Measurements from ENCODE around the gene DLG5.
"Not testable (repeated sequence)": the region's sequence is repeated elsewhere in the genome, so short reads cannot be mapped to it uniquely, and the experiment has no call there.

DLG5 gene

DNA sequence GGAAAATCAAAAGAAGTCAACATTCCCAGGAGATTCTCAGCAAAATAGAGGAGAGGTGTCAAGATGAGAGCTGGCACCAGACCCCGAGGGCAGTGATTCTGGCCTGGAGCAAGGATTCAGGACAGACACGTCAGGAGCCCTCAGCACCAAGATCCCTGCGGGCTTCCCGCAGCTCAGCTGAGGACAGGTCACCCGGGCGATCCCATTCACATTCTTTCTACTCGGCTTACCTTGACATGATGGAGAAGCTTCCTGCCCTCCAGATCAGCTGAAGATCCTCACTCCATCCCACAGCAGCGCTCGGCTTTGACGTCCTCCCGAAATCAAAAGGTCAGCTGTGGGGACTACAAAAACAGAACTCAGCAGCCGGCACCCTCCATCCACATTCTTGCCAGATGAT is 139.1 kb downstream of the DLG5 start:
- no peak for DNase-seq

DNA sequence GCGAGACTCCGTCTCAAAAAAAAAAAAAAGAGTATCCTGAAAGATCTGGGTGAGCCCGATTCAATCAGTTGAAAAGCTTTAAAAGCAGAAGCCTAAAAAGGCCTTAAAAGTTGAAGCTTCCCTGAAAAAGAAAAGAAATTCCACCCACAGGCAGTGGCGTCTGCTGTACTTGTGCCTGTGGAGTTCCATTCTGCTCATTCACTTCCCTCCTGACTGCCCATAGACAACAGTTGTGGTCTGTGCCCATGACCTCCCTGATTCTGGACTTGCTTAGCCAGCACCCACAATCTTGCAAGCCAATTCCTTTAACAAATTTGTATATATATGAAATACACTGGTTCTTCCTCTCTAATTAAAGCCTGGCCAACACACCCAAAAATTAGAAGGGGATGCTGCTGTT is 141.7 kb downstream of the DLG5 start:
- DNase-seq: peak in 1 of 2 donors; percentile 2

DNA sequence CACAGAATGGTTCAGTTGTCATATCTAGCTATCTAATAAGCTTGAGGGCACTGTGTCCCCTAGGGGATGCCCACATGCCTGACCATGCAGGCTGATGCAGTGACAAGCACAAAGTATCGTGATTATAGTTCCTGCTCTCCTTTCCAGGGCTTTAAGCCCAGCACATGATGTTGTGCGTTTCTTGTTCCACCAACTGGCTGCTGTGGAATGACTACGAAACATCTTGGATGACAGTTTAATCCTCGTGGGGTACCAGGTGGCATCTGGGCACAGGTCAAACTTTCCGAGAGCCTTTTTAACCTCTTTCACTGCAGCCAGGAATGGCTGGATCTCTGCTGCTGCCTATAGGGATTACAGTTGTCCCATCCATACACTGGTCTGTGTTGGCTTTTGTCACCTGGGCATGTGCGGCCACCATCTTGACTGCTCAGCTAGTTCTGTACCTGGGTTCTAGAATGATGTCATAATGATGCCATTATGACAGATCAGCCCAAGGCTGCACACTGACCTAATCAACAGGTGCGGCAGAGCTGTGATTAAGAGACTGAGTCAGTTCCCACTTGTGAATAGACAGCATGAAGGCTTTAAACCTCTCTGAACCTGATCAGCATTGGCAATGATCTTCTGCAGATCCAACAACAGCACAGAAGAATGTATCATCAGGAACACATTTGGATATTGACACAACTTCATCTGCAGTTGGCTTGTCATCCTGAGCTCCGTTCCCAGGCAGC is 144.1 kb downstream of the DLG5 start:
- DNase-seq: no peak

DNA sequence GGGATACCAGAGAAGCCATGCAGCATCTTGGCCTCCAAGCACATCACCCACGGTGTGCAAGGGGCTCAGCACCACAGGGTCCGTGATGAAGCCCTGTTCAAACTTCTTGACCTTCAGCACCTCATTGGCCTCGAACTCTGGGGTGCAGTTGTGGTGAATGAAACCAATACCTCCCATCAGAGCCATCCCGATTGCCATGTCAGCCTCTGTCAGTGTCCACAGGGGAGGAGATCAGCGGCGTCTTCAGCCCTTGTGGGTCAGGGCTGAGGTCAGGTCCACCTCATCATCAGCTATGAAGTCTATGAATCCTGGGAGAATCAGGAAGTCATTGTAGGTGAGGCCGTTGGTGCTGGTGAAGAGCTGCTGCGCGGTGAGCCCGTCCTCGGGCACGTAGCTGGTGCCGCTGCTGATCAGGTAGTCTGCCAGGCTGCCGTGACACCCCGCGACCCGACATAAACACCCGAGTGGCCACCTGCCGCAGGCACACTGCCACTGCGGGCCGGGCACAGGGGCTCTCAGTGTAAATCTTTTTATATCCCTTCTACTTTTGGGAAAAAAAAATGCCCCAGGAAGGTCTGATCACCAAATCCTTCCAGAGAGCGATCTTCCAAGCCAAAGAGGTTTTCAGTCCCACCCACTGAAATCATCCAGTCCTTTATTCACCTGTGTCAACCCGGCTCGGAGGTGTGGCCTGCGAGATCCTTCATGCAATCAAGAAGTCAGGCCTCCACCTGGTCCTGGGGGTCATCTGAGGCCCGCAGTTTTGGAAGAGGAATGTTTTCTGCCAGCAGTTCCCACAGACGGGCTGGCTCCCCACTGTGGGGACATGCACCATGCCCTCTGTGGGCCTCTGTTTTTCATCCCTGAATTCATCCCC is 144.9 kb downstream of the DLG5 start:
- no peak for DNase-seq

DNA sequence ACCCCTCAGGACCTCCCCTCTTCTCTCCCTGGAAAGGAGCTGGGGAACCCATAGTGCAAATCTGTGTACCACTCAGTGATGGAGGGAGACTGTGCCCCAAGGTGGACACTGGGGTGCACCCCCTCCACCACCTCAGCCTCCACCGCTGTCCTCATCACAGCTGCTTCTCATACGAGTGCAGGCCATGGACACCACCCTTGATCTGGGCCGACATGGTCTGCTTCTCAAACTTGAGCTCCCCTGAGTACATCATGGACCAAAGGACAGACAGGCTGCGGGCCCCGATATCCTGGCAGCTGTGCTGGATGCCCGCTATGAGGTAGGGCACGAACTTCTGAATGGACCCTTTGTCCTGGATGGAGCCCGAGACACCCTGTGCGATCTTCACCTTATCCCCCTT is 146.4 kb downstream of the DLG5 start:
- DNase-seq: no peak

DNA sequence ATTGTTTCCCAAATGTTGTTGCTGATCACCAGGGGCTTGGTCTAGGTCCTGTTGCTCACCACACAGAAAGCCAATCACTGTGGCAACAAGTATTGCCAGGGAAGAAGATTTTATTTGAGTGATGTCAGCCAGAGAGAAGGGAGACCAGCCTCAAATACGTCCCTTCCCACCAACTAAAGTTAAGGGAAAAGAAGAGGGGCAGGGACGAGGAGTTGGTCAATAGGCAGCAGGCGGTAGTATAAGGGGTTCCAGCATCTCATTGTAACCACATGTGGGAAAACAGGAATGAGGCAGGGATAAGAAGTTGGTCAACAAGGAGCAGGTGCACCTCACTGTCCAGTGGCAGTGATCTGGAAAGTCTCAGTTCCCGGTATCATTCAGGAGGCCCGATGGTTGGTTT is 150.1 kb downstream of the DLG5 start:
- DNase-seq: no peak

DNA sequence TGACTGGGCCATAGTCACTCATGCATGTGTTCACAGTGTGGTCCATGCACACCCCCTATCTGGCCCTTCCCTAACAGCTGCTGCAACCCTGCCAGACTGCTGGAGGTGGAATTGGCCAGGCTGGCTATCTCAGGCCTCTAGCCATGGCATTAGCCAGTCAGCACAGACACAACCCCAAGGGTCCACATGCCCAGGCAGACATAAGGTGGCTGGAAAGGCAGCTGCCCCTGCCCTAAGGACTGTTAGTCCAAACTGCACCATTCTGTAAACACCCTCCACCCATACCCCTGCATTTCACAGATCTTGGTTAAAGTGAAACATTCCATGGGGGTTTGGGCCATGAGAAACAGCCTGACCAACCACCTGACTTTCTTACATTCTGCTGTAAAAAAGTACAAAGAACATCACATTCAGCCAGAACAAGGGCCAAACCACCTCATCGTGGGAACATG is 151.6 kb downstream of the DLG5 start:
- DNase-seq: no peak

DNA sequence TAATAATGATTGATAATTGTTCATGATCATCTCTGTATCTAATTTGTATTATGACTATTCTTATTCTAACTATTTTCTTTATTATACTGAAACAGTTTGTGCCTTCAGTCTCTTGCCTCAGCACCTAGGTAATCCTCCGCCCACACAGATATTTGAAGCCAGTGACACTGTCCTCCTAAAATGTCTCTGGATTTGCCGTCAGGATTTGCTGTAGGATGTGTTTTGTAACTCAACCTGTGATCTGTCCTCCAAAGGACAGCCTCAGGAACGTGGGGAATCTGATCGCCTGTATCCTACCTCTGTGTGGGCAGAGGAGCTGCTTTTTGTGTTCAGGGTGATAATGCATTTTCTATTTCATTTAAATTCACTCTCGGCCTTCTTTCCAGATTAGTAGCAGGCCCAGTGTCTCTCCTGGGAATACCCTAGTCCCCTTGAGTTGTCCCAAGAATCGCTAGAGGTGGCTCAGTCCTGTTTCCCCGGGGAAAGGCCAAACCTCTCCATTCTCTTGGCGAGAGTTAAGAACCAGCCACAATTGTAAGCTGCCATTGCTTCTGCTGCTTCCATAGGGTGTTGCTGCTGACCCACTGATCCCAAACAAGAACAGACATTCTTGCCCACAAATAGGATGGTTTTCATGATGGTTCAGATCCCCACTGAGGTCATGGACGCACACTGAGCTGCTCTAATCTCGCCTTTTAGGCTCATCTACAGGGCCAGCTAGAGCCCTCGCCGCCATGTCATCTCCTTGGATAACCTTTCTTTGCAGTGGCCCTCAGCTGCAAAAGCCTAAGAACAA is 152.7 kb downstream of the DLG5 start:
- no peak for DNase-seq

DNA sequence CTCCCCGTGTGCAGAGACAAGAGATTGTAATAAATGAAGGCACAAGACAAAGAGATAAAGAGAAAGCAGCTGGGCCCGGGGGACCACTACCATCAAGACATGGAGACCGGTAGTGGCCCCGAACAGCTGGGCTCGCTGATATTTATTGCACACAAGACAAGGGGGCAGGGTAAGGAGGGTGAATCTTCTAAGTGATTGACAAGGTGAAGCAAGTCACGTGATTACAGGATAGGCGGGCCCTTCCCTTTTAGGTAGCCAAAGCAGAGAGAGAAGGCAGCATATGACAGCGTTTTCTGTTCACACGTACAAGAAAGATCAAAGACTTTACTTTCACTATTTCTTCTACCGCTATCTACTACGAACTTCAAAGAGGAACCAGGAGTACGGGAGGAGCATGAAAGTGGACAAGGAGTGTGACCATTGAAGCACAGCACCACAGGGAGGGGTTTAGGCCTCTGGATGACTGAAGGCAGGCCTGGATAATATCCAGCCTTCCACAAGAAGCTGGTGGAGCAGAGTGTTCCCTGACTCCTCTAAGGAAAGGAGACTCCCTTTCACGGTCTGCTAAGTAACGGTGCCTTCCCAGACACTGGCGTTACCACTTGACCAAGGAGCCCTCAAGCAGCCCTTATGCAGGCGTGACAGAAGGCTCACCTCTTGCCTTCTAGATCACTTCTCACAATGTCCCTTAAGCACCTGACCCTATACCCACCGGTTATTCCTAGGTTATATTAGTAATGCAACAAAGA is 153.5 kb downstream of the DLG5 start:
- DNase-seq: not testable (repeated sequence)

DNA sequence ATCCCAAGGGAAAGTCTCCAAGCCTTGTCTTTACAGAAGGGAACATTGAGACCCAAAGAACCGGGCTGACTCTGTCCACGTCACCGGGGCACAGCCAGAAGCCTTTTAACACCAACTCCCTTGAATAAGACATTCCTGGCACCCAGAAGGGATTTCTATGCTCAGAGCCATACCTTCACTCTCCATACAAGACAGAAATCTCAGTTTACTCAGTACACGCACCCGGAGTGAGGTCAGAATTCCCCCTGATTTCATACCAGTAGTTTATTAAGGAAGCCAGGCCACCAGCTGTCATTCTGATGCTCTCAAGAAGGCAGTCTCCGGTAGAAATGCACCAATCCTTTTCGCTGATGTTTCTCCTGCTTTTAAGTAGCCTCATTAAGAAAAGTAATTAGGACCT is 154.7 kb downstream of the DLG5 start:
- DNase-seq: no peak

DNA sequence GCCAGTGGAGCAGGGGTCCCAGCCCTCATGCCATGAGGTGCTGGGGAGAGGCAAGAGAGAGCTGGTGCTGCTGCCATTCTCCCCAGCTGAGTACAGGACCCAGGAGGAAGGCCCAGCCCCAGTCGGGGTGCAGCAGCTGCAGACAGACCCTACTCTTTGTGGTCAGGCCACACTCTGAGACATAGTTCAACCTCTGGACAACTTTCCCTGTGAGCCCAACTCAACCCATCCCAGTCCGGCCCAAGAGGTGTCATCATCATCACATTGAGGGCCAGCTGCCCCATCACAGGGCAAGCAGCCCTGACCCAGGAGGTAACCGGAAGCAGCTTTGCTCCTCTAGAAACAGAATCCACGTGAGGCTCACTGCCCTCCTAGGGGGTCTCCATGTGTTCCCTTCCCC is 155.1 kb downstream of the DLG5 start:
- no peak for DNase-seq

DNA sequence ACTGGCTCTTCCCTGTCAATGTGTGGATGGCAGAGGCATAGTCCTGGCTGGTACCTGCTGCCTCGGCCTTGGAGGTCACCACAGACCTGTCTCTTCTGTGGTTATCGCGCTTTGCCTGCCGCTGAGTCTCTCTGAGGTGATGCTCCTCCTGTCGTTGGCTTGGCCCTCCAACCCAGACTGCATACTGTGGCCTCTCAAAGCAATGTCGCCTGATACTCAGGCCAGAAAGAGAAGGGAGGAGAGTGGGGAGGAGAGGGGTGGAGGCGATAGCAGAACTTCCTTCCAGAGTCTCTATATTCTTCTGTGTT is 155.7 kb downstream of the DLG5 start:
- no peak for DNase-seq

DNA sequence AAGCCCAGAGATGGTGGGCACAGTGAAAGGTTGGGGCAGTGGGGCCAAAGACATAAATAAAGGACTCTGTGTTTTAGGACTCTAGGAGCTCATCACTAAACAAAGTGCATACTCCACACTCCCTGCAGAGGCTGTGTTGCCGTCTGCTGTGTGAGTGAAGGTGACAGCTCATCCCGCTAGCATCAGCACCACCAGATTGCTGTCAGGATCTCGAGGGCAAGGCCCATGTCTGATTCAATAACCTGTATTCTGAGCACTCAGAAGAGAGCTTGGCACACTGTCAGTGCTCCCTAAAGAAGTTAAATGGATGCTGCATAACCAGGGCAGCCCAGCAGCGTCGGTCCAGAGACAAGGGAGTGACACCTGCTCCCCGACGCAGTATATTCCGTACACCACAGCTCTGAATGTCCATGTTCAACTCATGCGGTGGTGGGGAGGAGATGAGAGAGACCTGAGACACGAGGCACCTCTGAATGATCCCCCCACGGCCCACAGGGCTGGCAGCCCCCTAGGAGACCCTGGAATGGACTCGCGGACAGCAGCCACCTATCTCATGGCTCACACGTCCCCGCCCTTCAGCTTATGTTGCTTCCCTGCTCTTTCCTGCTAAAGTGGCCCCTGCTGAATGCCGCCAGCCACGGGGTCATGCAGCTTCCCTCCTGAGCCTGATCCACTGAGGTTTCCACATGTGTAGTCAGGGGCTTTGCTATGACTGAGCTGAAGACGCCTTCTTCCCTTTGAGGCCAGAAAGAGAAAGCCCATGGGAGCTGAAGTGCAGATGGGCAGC is 156.3 kb downstream of the DLG5 start:
- no peak for DNase-seq

DNA sequence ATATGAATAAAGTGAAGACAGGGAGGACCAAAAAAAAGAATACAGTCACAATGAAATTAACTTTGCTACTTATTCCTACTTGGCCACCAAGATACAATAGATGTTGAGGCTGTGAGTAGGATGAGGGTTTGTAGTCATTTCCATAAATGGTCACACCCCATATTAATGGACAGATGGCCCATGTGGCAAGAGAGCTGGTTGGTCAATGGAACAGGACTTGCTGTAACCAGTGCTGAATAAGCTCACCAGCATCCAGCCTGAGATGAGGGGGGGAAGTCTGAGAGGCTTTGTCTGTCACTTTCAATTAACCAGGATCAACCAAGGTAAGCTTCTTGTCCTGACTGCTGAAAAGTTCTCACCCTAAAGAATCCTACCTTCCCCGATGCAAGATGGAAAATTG is 158.5 kb downstream of the DLG5 start:
- no peak for DNase-seq

DNA sequence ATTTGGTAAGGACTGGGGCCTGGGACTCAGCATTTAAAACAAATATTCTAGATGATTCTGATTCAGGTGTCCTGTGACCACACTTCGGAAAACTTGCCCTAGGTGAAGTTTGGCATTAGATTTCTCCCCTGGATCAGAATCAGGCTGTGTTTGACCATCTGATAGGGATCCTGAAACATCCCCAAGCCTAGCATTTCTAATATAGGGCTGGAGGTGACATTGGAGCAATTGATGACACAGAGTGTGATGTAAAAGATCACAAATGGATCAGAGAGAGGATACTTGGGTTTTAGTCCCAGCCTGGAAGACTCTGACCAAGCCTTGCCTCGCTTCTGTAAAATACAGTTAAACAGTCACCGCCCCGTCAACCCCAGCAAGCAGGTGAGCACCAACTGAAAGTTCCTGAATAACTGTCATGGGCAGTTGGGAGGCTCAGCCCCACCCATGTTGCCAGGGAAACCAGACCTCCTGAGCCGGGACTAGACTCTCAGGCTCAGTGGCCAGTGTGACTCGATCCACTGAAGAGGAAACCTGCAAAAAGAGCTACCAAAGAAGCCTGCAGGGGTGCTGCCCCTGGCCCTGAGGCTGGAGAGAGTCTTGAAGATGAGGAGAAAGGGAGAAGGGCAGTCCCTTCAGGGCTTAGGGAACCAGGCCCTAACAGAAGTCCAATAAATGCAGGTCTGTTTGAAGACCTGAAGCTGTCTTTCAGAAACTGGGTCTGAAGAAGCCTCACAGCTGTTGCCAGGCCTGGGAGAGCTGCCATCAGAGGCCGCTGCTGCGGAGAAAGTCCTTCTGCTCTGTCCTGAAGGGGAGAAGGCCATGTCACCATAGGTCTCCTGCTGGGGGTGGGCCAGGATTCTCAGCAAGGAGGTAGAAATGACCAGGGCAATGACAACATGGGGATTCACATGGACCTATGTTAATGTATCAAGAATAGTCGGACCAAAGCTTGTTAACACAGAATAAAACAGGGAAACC is 162.8 kb downstream of the DLG5 start:
- DNase-seq: no peak

DNA sequence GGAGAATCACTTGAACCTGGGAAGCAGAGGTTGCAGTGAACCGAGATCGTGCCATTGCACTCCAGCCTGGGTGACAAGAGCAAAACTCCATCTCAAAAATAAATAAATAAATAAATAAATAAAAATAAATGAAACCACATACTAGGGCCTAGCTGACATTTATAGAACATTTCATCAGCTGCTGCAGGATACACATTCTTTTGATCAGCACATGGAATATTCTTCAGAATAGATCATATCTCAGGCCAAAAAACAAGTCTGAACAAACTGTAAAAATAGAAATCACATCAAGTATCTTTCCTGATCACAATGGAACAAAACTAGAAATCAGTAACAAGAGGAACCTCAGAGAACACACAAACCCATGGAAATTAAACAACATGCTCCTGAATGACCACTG is 168.1 kb downstream of the DLG5 start:
- DNase-seq: not testable (repeated sequence)

DNA sequence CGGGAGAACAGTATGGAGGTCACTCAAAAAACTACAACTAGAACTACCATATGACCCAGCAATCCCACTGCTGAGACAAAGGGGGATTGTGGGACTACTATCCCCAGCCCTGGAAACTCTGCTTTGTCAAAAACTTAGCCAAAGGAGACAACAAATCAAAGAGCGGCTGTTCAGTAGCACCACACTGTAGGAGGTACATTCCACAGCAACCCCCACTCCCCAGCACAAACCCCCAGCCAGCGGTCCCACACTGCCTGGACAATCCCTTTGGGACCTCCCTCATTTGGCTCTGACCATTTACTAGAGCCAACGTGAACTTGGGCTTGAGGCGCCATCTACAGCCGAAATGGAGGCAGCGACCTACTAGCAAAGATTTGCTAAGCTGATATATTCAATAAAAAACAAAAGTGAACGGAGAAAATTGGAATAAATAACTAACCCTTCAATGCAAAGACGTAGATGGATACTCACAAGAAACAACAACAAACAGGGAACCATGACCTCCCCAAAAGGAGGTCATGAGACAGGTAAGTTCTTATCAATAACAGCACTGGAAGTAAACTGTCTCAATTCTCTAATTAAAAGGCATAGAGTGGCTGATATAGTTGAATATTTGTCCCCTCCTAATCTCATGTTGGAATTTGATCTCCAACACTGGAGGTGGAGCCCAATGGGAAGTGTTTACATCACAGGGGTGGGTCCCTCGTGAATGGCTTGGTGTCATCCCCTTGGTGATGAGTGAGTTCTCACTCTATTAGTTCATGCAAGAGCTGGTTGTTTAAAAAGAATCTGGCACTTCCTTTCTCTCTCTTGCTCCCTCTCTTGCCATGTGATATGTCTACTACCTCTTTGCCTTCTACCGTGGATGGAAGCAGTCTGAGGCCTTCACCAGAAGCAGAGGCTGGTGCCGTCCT is 170.0 kb downstream of the DLG5 start:
- peak; percentile 14 to 42 for DNase-seq

DNA sequence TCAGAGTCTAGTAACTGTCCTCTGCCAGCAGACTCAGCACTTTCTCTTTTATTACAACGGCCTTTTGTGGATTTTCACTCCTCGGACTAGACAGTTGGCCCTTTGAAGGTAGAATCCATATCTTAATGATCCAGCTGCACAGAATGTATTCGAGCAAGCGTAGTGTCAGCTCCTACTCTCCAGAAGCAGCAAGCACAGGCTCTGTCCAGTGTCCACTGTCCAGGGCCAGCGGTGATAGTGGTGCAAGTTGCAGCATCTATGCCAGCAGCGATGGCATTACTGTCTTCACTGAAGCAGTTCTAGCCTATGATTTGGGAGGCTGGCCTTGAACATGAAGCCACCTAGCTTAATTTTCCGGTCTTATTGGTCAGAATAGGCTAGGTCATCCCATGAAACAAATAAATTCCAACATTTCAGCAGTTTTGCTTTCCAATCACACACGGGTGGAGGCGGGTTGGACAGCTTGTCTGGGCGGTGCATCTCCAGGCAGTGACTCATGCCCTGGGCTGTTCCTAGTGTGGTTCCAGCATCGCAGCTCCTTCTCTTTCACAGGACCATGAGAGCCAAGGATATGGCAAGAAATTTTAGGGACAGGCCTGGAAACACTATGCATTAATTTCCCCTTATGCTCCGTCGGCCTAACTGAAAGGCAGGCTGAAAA is 180.4 kb downstream of the DLG5 start:
- DNase-seq: no peak

DNA sequence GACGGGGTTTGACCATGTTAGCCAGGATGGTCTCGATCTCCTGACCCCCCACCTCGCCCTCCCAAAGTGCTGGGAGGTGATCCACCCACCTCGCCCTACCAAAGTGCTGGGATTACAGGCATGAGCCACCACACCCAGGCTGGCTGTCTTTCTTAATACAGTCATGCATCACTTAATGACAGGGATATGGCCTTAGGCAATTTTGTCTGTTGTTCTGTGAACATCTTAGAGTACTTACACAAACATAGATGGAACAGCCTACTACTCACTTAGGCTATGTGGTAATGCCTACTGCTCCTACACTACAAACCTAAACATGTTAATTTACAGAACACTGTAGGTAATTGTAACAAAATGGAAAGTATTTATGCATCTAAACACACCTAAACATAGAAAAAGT is 182.3 kb downstream of the DLG5 start:
- no peak for DNase-seq
